ENCODE results near the gene EFCAB6. TPM values are rescaled to one million over a fixed set of nuclear protein-coding genes. Genes with fewer than 3 reads are reported as not detected.
A peak's percentile ranks its signal among the peaks of the same experiment; 100 is the strongest.

EFCAB6 gene
- polyA plus RNA-seq, 4 donors = 5.1 to 6.0 (median 5.7) TPM

DNA sequence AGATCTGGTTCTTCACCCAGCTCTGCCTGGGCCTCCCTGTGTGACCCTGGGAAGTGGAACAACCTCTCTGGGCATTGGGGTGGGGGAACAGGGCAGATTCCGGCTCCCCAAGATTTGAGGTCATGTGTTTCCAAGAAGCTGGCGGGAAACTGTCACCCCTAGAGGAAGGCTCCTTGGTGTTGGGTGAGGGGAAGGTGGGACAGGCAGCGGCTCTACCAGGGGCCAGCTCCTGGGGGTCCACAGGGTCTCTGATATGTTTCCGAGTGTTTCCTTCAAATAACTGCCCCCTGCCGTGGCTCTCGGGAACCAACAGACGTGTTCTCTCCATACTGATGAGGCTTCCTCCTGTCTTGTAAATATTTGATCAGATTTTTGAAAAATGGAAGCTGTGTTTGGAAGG lies 321.8 kb downstream of the EFCAB6 start:
- DNase-seq (ENCODE audit: low read depth in 4 of 4, low spot score in 2 of 4) = no peak

DNA sequence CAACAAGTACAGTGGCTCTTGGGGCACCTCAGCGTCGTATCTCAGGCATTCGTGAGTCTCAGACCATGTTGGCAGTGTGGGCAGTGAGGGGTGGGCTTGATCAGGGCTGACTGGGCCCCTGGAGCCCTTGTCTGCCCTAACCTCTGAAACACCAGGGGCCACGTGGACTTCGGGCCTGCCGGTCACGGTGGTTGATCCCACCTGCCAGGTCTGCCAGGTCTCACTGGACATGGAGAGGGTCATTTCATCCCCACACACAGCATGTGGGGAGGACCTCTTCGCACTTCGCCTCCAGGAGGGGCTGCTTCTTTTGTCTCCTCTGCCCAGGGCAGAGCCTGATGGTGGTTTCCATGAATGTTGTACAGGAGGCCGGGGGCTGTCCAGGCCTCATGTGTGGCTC lies 323.2 kb downstream of the EFCAB6 start:
- DNase-seq (ENCODE audit: low read depth in 4 of 4, low spot score in 2 of 4) = no peak

DNA sequence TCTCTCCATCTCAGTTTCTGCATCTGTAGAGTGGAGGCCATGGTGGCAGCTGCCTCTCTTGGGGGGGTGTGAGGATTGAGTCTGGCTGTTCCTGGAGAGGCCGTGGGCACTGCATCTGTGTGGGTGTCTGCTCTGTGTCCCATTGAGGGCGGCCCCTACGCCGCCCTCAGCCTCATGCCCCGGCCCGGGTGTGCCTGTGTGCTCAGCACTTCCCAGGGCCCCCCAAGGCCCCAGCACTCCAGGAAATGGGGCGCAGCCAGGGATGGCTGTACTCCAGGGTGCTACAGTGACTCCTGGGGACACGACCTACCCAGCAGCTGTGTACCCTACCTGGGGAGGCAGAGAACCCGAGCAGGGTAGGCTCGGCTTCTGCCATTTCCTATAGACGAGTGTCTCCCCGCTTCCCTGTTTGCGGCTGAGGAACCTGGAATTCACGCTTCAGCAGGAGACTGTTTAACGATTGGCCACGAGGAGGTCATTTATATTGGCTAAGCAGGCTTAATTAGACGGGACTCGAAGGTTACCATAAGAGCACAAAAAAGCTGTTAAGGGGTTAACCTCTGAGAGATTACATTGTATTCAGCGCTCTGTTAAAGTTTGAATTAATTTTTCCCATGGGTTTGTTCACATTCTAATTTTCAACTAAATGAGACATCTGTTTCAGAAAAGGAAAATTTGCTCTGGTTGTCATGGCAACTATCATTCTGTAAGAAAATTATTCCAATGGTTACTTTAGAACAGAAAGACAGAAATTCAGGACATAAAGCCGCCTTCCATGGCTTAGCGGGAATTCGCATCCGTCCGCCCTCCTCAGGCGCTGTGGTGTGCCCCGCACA lies 323.9 kb downstream of the EFCAB6 start:
- peak in 2 of 4 donors; percentile 9 to 15 for DNase-seq (ENCODE audit: low read depth in 4 of 4, low spot score in 2 of 4)

DNA sequence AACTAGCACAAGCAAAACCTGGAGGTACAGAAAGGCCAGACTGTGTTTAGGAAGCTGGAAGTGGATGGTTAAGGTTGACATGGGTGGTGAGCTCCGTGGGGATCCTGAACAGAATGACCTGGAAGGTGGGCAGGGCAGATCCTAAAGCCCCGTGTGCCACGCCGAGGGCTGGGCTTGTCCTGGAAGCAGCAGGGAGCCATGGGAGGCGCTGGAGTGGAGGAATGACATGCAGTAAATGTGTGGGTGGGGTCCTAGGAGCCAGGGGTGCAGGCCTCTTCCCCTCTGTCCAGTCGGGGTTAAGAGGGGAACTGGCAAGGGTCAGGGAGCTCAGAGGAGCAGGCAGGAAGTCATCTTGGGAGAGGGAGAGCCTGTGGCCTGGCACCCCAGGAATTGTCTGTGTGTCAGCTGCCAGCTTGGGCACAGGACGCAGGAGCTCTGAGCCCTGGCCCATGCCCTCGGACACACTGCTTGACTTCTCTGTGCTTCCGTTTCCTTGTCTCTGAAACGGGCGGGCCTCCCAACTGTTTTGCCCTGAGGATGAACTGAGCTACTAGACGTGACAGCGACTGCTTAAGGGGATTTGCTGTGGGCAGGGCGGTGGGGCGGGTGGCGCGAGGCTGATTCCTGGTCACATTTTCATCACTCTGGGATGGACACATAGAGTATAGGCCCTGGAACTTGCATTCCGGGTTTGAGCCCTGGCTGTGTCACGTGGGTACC lies 324.6 kb downstream of the EFCAB6 start:
- no peak for DNase-seq (ENCODE audit: low read depth in 4 of 4, low spot score in 2 of 4)

DNA sequence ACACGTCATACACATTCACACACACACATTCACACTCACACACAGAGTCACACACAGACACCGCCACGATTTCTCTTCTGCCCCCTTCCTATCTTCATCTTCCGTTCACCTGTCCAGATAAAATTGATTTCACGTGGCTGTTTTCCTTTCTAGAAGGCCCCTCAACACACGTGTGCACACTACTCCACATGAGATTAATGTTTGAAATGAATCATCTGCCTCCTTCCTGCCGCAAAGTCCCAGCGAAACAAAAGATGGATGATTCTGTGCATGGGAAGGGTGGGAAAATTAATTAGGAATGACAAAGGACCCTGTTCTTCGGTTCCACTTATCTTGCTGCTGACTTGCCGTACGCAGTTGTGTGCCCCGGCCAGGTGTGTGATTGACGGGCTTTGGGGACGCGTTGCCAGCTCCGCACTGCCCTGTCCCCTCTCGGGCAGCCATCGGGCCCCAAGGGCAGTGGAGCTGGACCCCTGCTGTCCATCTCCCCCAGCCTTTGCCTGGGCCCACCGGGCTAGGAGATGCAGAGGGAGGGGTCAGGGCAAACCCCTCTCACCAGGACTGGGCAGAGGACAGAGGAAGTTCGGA lies 326.5 kb downstream of the EFCAB6 start:
- no peak for DNase-seq (ENCODE audit: low read depth in 4 of 4, low spot score in 2 of 4)

DNA sequence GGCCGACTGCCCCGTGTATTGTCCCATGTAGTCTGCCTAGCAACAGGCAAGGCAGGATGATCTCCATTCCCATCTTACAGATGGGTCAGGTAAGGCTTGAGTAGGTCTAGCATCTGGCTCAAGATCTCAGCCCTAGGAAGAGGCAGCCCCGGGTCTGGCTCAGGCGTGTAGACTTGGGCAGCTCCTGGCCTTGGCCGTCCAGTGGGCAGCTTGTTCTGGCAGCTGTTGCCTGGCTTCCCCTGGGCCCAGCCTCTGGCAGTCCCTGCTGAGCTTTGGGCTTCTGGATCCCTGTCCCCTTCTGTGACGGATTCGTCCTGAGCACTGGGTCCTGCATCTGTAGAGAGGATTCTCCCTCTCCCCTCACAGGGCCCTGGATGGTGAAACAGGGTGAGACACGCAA lies 327.9 kb downstream of the EFCAB6 start:
- DNase-seq (ENCODE audit: low read depth in 4 of 4, low spot score in 2 of 4) = no peak

DNA sequence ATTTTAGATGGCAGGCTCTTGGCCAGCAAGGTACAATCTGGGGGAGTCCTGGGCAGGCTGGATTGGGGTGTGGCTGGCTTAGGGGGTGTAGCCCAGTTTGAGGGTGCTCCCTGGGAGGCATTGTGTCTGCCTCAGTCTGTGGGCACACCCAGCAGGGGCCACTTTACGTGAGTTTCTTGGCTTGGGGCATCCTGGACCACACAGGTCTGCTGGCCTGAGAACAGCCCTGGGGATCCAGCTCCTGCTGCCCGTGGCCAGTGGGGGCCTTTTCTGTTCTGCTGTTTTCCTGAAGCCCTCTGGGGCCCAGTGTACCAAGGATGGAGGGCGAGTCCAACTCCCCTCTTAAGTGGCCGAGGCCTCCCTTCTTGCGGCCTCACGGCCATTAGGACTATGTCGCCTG lies 328.4 kb downstream of the EFCAB6 start:
- no peak for DNase-seq (ENCODE audit: low read depth in 4 of 4, low spot score in 2 of 4)

DNA sequence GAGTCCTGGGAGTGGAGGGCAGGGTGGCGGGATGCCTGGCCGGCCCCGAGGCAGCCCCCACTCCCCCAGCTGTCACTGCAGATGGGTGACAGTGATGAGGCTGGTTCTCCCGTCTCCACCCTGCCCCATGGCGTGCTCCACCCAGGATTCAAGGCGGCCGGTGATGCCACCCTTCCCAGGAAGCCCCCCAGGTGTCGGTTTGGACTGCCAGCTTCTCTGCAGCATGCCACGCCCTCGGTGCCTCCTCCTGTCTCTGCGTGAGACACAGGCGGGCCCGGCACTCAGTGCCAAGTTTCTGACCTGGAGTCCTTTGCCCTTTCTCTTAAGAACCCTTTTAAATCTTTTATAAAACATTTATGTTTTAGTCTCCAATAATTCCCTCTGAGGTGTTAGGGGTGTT lies 328.8 kb downstream of the EFCAB6 start:
- no peak for DNase-seq (ENCODE audit: low read depth in 4 of 4, low spot score in 2 of 4)

DNA sequence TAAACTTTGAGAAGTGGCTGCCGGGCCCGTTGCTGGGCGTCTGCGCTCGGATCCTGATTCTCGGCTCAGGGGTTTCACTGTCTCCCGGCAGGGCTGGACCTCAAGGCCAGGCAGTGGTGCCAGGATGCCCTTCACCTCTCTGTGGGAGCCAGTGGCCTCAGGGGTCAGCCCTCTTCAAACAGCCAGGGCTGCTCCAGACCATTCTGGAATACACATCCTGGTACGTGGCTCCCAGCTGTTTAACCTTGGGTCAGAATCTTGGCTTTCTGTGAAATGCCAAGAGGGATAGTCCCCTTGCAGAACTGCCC lies 329.8 kb downstream of the EFCAB6 start:
- DNase-seq (ENCODE audit: low read depth in 4 of 4, low spot score in 2 of 4) = no peak

DNA sequence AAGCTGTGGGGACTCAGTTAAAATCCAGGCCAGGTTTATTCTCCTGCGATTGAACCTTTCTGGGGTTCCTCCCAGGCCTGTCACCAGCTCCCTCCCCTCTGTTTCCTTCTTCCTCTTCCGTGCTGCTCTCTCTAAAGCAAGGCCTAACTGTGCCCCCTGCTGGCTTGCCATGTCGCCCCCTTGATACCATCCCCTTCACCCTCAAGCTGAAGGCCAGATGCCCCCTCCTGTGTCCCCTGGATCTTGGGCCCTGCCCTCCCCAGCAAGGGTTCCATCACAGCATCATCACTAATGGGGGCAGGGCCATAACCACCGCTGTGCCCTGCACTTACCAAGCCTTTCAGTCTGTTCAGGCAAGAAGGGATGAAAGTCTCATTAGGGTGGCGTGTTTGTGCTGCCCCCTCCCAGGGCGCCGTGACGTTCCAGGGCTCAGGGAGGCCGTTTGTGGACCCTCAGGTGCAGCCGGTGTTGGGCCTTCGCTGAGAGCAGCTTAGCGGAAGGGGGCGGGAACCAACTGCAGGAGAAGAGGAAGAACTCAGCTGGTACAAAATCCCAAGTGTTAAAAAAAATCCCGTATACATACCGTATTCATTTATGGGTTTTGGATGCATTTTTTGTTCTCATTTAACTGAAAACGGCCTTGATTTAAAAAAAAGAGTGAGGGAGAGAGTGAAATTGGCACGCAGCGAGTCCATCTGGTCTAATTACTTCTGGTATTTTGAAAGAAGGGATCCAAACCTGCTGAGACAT lies 330.4 kb downstream of the EFCAB6 start:
- no peak for DNase-seq (ENCODE audit: low read depth in 4 of 4, low spot score in 2 of 4)

DNA sequence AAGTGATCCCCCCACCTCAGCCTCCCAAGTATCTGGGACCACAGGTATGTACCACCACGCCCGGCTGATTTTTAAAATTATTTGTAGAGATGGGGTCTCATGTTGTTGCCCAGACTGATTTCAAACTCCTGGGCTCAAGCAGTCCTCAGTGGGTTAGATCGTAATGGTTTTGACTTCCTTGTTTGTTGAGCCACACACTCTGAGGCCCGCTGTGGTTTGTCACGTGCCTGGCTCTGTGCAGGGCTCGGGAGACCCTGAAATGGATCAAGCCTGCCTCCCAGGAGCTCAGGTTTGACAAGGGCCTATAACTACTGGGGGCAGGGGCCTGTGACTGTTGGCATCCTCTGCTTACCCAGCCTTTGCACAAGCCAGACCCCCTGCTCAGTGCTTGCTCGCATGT lies 332.1 kb downstream of the EFCAB6 start:
- no peak for DNase-seq (ENCODE audit: low read depth in 4 of 4, low spot score in 2 of 4)

DNA sequence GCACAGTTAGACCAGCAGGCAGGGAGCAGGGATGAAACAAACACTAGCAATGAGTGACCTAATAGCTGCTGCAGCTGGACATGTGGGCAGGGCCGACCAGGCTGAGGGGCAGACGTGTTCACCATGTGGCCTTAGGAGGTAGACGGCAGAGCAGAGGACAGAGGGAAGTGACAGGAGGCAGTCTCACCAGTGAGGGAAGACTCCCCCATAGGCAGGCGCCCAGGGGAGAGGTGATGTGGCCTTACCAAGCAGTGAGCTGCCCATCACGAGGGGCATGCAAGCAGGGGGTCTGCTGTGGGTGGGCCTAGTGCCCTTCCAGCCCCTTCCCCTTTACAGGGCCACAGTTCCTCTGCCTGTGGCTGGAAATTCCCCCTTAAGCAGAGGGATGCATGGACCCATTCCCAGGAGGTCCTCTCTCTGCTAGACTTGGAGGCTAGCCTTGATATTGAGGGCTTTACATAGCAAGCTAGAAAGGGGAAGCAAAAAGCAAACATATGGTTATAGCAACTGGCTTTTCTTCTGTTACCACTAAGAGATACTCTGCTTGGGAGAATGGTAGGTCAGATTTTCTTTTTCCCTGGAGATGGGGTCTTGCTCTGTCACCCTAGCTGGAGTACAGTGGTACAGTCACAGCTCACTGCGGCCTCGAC lies 332.7 kb downstream of the EFCAB6 start:
- DNase-seq (ENCODE audit: low read depth in 4 of 4, low spot score in 2 of 4) = no peak

Other genes starting within 250 kb of the EFCAB6 start
- gene SULT4A1, start 50.2 kb upstream of the EFCAB6 start, polyA plus RNA-seq (ENCODE audit: insufficient read length in 4 of 4) = 1 to 10 TPM; 1.6 to 5.7 (median 3.1) TPM
- gene PNPLA5, start 79.7 kb upstream of the EFCAB6 start, polyA plus RNA-seq (ENCODE audit: insufficient read length in 4 of 4) = under 1 TPM in 3 of 4 donors, not detected in 1; 0.06 to 0.16 (median 0.13) TPM
- 1 to 10 TPM; 1.3 to 2.2 (median 1.6) TPM for gene PNPLA3, start 111.5 kb upstream of the EFCAB6 start, polyA plus RNA-seq (ENCODE audit: insufficient read length in 4 of 4)
- gene SAMM50, start 143.1 kb upstream of the EFCAB6 start, polyA plus RNA-seq (ENCODE audit: insufficient read length in 4 of 4) = 10 to 100 TPM; 65.2 to 67.5 (median 66.5) TPM
- gene PARVB, start 212.0 kb upstream of the EFCAB6 start, polyA plus RNA-seq (ENCODE audit: insufficient read length in 4 of 4) = 10 to 100 TPM; 20.8 to 25.3 (median 23.9) TPM